Measurements from ENCODE around the gene AOC2.
"Not testable (repeated sequence)": the region's sequence is repeated elsewhere in the genome, so short reads cannot be mapped to it uniquely, and the experiment has no call there.

The AOC2 gene

GRCh38 chr17:42881706-42882105 lies 37.3 kb downstream of the AOC2 start:
- not testable (repeated sequence) for DNase-seq (ENCODE audit: low read depth)

GRCh38 chr17:42882166-42882565 lies 37.8 kb downstream of the AOC2 start:
- DNase-seq (ENCODE audit: low read depth): no peak

- DNase-seq (ENCODE audit: low read depth): no peak
Observed at GRCh38 chr17:42883802-42884558, 39.6 kb downstream of the AOC2 start.

DNA sequence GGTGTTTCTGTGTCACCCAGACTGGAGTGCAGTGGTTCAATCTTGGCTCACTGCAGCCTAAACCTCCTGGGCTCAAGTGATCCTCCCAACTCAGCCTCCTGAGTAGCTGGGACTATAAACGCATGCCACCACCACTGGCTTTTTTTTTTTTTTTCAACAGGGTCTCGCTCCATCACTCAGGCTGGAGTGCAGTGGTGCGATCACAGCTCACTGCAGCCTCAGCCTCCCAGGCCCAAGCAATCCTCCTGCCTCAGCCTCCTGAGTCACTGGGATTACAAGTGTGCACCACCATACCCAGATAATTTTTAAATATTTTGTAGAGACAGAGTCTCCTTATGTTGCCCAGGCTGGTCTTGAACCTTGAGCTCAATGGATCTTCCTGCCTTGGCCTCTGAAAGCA lies 41.4 kb downstream of the AOC2 start:
- not testable (repeated sequence) for DNase-seq (ENCODE audit: low read depth)

- no peak for DNase-seq (ENCODE audit: low read depth)
Observed at GRCh38 chr17:42886283-42887176, 42.1 kb downstream of the AOC2 start.

GRCh38 chr17:42889809-42890208 lies 45.4 kb downstream of the AOC2 start:
- no peak for DNase-seq (ENCODE audit: low read depth)

GRCh38 chr17:42891539-42892152 lies 47.3 kb downstream of the AOC2 start:
- DNase-seq (ENCODE audit: low read depth): no peak

DNA sequence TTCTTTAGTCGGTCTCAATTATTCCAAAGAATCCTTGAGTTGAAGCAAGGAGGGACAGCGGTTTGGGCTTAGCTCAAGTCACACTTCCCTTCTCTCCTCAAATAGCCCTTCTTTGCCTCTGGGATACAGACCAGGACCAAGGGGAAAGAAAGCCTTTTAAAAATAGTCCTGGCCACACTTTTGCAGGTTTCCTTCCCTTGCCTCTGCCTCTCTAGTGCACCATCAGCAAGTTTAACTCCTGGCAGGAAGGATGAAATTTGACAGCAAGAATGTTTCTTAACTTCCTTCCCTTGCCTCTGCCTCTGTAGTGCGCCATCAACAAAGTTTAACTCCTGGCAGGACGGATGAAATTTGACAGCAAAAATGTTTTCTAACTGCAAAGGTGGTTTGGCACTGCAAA lies 49.0 kb downstream of the AOC2 start:
- no peak for DNase-seq (ENCODE audit: low read depth)

- no peak for DNase-seq (ENCODE audit: low read depth)
Observed at GRCh38 chr17:42894283-42895184, 50.2 kb downstream of the AOC2 start.

DNA sequence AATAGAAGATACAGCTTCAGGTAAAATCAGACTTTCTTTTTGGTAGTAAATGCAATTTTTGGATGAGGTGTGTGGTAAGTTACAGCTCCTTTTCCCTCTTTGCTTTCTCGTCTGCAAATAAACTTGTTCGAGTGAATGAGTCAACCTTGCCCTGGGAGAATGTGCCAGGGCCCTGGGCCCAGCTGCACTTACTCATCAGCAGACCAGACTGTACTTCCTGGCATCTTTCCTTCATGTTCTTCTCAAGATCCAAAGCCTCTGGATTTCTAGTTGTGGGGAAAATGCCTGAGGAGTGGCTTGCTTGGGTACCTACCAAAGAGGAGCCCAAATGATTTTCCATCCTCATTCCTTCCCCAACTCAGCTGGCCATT lies 50.8 kb downstream of the AOC2 start:
- no peak for DNase-seq (ENCODE audit: low read depth)

GRCh38 chr17:42898147-42898811 lies 53.9 kb downstream of the AOC2 start:
- DNase-seq (ENCODE audit: low read depth): no peak

- DNase-seq (ENCODE audit: low read depth): not testable (repeated sequence)
Observed at GRCh38 chr17:42899981-42900380, 55.6 kb downstream of the AOC2 start.

Data from stimulated activated CD8-positive, alpha-beta memory T cell treated with anti-CD3 and anti-CD28 coated beads, Interleukin-12 subunit alpha, Interleukin-12 subunit beta, amount 100 ng/mL, for 4 hours (primary cell).